ENCODE measurements around the gene MYBBP1A. TPM values are rescaled to one million over a fixed set of nuclear protein-coding genes. Genes with fewer than 3 reads are reported as not detected.

MYBBP1A gene
- total and polyA plus RNA-seq, 2 experiments from 2014 or later: 70.7 to 213 TPM

GRCh38 chr17:4600563-4600962 is 45.4 kb upstream of the MYBBP1A start:
- Histone ChIP-seq H3K4me2 (peak overlapping the region; percentile 74), H2AFZ (peak overlapping the region; percentile 94; the same call in 1 of the 2 replicates), H3K27ac (ENCODE audit: low read depth) (no peak overlapping the region), H4K20me1 (replicated peaks; ENCODE audit: insufficient read depth) (no peaks in the 10 kb centered on the region), H3K27me3 (ENCODE audit: insufficient read depth) (no peaks in the 10 kb centered on the region), H3K79me2 (replicated peaks; ENCODE audit: insufficient read depth) (no peaks in the 10 kb centered on the region), H3F3A (replicated peaks; ENCODE audit: low read depth) (0 out of 2 replicates have a peak, but pooled peaks cover 9% of the 10 kb centered on the region), H3K36me3 (ENCODE audit: insufficient read depth) (no peaks in the 10 kb centered on the region), H3K4me1 (ENCODE audit: insufficient read depth) (peaks cover 23% of the 10 kb centered on the region), H3K9me2 (ENCODE audit: insufficient read depth) (no peaks in the 10 kb centered on the region), H3K4me3 (peak overlapping the region; percentile 45; the same call in 1 of the 2 replicates)
- peak overlapping the region; percentile 73; the same call in 1 of the 2 replicates for H3K27ac Mint-ChIP-seq
- H3K9me3 Mint-ChIP-seq: no peaks in the 10 kb centered on the region
- no peaks in the 10 kb centered on the region; the same call in 2 of the 3 replicates for H3K36me3 Mint-ChIP-seq (ENCODE audit: low read depth)
- TF ChIP-seq JUNB (IDR thresholded peaks at IDR 0.05; ENCODE audit: unreplicated experiment): no peak
- no peak for TF ChIP-seq ZNF331 (CRISPR knock-in tag; IDR thresholded peaks at IDR 0.05; ENCODE audit: low read depth)
- no peak for TF ChIP-seq NANOG (IDR thresholded peaks at IDR 0.05; ENCODE audit: borderline replicate concordance)
- no peak for TF ChIP-seq REST (IDR thresholded peaks at IDR 0.05; ENCODE audit: unreplicated experiment)
- TF ChIP-seq CTCF (conservative IDR thresholded peaks at IDR 0.05; ENCODE audit: low read depth in 2 of 2): no peak
- TF ChIP-seq POLR2AphosphoS5 (IDR thresholded peaks at IDR 0.05; ENCODE audit: low read depth): no peak
- TF ChIP-seq EZH2phosphoT487 (IDR thresholded peaks at IDR 0.05; ENCODE audit: unreplicated experiment): no peak
- peak overlapping the region; percentile 61 for H3K4me3 Mint-ChIP-seq
- H3K4me1 Mint-ChIP-seq: peaks cover 36% of the 10 kb centered on the region
- DNase-seq (ENCODE audit: low spot score): peak; percentile 47
- peak; percentile 50 for ATAC-seq
- peaks cover 20% of the 10 kb centered on the region for H3K27me3 Mint-ChIP-seq (ENCODE audit: insufficient read depth, low read depth, poor library complexity)

GRCh38 chr17:4599505-4600281 is 44.5 kb upstream of the MYBBP1A start:
- no peaks in the 10 kb centered on the region for H3K27me3 ChIP-seq (ENCODE audit: insufficient read depth)
- H3K27me3 Mint-ChIP-seq (ENCODE audit: insufficient read depth, low read depth, poor library complexity): peaks cover 20% of the 10 kb centered on the region
- no peaks in the 10 kb centered on the region for H3K9me3 Mint-ChIP-seq
- 0 out of 2 replicates have a peak, but pooled peaks cover 9% of the 10 kb centered on the region for H3F3A ChIP-seq (replicated peaks; ENCODE audit: low read depth)
- peak overlapping the region; percentile 45 for H3K4me3 ChIP-seq
- peak overlapping the region; percentile 74 for H3K4me2 ChIP-seq
- ATAC-seq (peak; percentile 70), DNase-seq (ENCODE audit: low spot score) (peak; percentile 74)
- no peaks in the 10 kb centered on the region for H4K20me1 ChIP-seq (replicated peaks; ENCODE audit: insufficient read depth)
- no peaks in the 10 kb centered on the region for H3K36me3 ChIP-seq (ENCODE audit: insufficient read depth)
- no peak overlapping the region for H3K27ac ChIP-seq (ENCODE audit: low read depth)
- H3K4me1 Mint-ChIP-seq: peaks cover 38% of the 10 kb centered on the region
- peak overlapping the region; percentile 61 for H3K4me3 Mint-ChIP-seq
- peak overlapping the region; percentile 94; the same call in 1 of the 2 replicates for H2AFZ ChIP-seq
- peaks cover 25% of the 10 kb centered on the region for H3K4me1 ChIP-seq (ENCODE audit: insufficient read depth)
- H3K27ac Mint-ChIP-seq: peak overlapping the region; percentile 73
- H3K9me2 ChIP-seq (ENCODE audit: insufficient read depth): no peaks in the 10 kb centered on the region
- H3K36me3 Mint-ChIP-seq (ENCODE audit: low read depth): no peaks in the 10 kb centered on the region
- no peaks in the 10 kb centered on the region for H3K79me2 ChIP-seq (replicated peaks; ENCODE audit: insufficient read depth)
- no peak for TF ChIP-seq NANOG (IDR thresholded peaks at IDR 0.05; ENCODE audit: borderline replicate concordance)
- no peak for TF ChIP-seq STAT1 (IDR thresholded peaks at IDR 0.05; ENCODE audit: unreplicated experiment)
- TF ChIP-seq ZNF462 (CRISPR knock-in tag; IDR thresholded peaks at IDR 0.05): peak; percentile 6; the same call in 1 of the 2 replicates
